Stimulated activated effector memory CD8-positive, alpha-beta T cell treated with anti-CD3 and anti-CD28 coated beads, Interleukin-12 subunit alpha, Interleukin-12 subunit beta, amount 100 ng/mL, for 72 hours (primary cell): ENCODE results near the gene NCOA3.
A peak's percentile ranks its signal among the peaks of the same experiment; 100 is the strongest.
"Not testable (repeated sequence)": the region's sequence is repeated elsewhere in the genome, so short reads cannot be mapped to it uniquely, and the experiment has no call there.

ENCODE experiments used
- ATAC-seq: fragments of 150-1000 bp; cut with Tn5 transposase; 2 replicates; pipeline ENCODE4 v1.10.0; 2021
- DNase-seq, 2 donors: peaks; one replicate each; pipeline ENCODE4 v3.0.0; 2021 to 2022; ENCODE audit warnings: low spot score in 2 of 2
- H3K27ac Mint-ChIP-seq: one replicate; pipeline ENCODE4 v1.8.0; 2022; ENCODE audit warnings: mild to moderate bottlenecking, mixed read lengths
- H3K36me3 Mint-ChIP-seq: one replicate; pipeline ENCODE4 v1.8.0; 2022; ENCODE audit warnings: mild to moderate bottlenecking, mixed read lengths
- H3K4me1 Mint-ChIP-seq: one replicate; pipeline ENCODE4 v1.8.0; 2022; ENCODE audit warnings: mixed read lengths
- H3K4me3 Mint-ChIP-seq: one replicate; pipeline ENCODE4 v1.8.0; 2022; ENCODE audit warnings: mild to moderate bottlenecking, mixed read lengths
- H3K9me3 Mint-ChIP-seq: one replicate; pipeline ENCODE4 v1.8.0; 2022; ENCODE audit warnings: mixed read lengths

Gene NCOA3

DNA sequence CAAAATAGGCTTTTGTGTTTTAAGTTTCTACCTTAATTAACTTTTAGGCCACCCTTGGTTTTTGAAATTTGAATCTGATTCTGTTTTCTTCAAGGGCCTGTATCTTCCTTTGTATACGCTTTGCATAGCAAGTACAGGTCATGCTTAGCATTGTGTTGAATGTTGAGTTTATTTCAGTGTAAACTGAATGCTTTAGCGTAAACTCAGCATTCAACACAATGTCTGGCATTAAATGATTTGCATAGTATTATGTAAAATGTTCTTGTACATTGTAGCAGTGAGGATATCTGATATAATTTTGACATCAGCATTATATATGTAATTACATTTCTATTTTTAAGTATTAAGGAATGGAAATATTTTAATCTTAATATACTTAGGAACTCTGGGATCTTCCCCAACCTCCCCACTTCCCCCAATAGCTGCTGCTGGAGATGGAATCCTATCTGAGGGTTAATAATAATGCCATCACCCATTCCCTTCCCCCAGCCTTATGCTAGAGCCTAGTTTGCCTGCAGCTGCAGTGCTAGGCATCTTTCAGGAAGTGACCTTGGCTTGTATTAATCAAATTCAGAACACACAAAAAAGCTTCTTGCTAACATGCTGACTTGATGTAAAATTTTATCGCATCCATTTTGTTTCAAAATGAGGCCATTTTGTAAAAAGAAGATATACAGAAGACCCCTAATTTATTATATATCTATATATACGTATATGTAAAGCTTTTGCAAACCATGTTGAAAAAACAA lies 73.1 kb downstream of the NCOA3 start:
- ATAC-seq = no peak
- Mint-ChIP-seq H3K9me3 (no peaks in the 10 kb centered on the region), H3K4me3 (no peak overlapping the region), H3K27ac (no peak overlapping the region), H3K36me3 (peaks cover 25% of the 10 kb centered on the region), H3K4me1 (peaks cover 56% of the 10 kb centered on the region)
- no peak for DNase-seq

DNA sequence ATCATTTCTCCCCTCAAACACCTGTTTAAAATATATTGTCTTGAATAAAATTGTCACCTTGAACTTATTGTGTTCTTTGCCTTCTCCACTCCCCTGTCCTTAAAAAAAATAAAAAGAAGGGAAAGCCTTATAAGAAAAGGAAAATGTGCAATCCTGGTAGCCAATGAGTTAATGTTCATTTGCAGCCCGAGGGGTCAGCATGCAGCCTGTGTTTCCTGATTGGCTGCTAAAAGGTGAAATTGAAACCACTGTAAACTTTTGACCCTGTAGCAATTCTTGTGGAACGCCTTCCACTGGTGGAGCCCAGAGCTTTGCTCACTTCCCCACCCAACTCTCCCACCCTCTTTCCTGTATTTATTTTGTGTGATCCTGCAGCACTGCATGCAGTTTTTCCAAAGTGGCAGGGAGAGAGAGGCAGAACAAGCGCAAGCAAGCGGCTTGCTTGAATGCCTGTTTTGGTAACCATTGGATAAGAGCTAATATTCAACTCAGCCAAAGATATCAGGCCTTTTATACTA lies 74.9 kb downstream of the NCOA3 start:
- peaks cover 59% of the 10 kb centered on the region for H3K4me1 Mint-ChIP-seq
- no peak for DNase-seq
- no peaks in the 10 kb centered on the region for H3K9me3 Mint-ChIP-seq
- peak; percentile 44 for ATAC-seq
- peak overlapping the region; percentile 34 for H3K4me3 Mint-ChIP-seq
- H3K36me3 Mint-ChIP-seq = peaks cover 11% of the 10 kb centered on the region
- no peak overlapping the region for H3K27ac Mint-ChIP-seq

DNA sequence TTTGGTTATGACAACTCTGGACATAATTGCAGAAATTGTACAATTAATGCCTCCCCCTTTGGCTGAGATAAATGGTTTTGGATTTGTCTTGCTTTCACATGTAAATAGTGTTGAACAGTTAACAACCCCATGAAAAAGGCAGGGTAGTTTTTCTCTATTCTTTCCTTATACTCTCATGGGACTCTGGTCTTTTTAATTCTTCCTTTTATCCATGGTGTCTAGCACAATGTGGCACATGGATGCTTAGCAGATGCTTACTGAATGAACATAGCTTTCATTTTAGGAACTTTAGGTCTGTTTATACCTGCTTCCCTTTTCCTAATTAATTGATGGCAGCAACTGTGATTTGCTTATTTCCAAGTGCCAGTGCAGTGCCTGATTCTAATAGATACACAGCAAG lies 75.6 kb downstream of the NCOA3 start:
- no peak overlapping the region for H3K4me3 Mint-ChIP-seq
- DNase-seq (no peak), ATAC-seq (no peak)
- H3K9me3 Mint-ChIP-seq = no peaks in the 10 kb centered on the region
- H3K36me3 Mint-ChIP-seq = peaks cover 11% of the 10 kb centered on the region
- H3K4me1 Mint-ChIP-seq = peaks cover 53% of the 10 kb centered on the region
- no peak overlapping the region for H3K27ac Mint-ChIP-seq

DNA sequence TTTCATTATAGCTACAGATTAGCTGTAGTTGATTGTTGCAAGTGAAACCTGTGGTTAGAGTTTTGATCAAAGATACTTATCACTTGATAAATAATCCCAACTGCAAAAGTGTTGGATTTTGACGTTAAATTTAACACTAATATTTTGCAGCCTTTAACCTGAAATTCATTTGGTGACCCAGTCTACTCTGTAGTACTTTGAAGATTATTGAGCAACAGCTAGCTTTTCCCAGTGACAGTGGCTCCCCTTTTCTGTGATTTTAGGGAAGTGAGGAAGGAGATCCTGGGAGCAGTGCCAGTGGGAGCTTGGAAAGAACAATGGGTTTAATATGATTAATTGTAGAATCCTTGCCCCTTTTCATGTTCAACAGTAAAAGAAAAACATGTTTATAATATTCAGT lies 76.9 kb downstream of the NCOA3 start:
- DNase-seq (no peak), ATAC-seq (no peak)
- Mint-ChIP-seq H3K9me3 (no peaks in the 10 kb centered on the region), H3K27ac (no peak overlapping the region), H3K4me1 (peaks cover 42% of the 10 kb centered on the region), H3K4me3 (no peak overlapping the region), H3K36me3 (peaks cover 23% of the 10 kb centered on the region)

DNA sequence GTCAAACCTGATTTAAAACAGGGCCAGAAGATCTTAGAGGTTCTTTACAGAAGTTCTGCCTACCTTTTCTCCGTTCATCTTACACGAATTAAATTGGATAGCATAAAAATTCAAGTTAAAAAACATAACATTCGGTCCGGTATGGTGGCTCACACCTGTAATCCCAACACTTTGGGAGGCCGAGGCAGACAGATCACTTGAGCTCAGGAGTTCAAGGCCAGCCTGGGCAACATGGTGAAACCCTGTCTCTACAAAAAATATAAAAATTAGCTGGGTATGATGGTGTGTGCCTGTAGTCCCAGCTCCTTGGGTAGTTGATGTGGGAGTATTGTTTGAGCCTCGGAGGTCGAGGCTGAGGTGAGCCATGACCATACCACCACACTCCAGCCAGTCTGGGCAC lies 79.0 kb downstream of the NCOA3 start:
- not testable (repeated sequence) for ATAC-seq, H3K9me3 Mint-ChIP-seq, H3K27ac Mint-ChIP-seq, DNase-seq, H3K4me3 Mint-ChIP-seq
- peaks cover 45% of the 10 kb centered on the region for H3K36me3 Mint-ChIP-seq
- peaks cover 41% of the 10 kb centered on the region for H3K4me1 Mint-ChIP-seq

DNA sequence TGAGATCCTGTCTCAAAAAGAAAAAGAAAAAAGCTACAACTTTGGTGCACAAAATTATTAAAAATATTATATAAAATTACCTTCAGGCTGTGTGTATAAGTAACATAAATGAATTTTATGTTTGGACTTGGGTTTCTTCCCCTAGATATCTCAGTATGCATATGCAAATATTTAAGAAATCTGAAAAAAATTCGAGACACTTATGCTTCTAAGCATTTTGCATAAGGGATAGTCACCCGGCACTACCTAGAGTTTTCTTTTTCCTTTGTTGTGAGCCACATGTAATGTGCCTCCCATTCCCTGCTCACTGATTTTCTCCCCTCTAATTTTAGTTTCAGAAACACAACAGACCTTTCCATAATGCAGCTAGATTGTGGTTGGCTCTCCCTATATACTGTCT lies 79.4 kb downstream of the NCOA3 start:
- H3K9me3 Mint-ChIP-seq = no peaks in the 10 kb centered on the region
- no peak overlapping the region for H3K27ac Mint-ChIP-seq
- ATAC-seq (no peak), DNase-seq (no peak)
- no peak overlapping the region for H3K4me3 Mint-ChIP-seq
- H3K36me3 Mint-ChIP-seq = peaks cover 49% of the 10 kb centered on the region
- H3K4me1 Mint-ChIP-seq = peaks cover 38% of the 10 kb centered on the region

DNA sequence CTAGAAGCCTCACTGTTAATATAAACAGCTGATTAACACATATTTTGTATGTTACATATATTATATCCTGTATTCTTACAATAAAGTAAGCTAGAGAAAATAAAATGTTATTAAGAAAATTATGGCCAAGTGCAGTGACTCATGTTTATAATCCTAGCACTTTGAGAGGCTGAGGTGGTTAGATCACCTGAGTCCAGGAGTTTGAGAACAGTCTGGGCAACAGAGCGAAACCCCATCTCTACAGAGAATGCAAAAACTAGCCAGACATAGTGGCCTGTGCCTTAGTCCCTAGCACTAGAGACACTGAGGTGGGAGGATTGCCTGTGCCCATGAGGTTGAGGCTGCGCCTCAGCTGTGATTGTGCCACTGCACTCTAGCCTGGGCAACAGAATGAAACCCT lies 81.9 kb downstream of the NCOA3 start:
- no peak for DNase-seq
- peak overlapping the region; percentile 63 for H3K27ac Mint-ChIP-seq
- no peak for ATAC-seq
- no peak overlapping the region for H3K4me3 Mint-ChIP-seq
- peaks cover 73% of the 10 kb centered on the region for H3K36me3 Mint-ChIP-seq
- H3K9me3 Mint-ChIP-seq = no peaks in the 10 kb centered on the region
- peaks cover 24% of the 10 kb centered on the region for H3K4me1 Mint-ChIP-seq

DNA sequence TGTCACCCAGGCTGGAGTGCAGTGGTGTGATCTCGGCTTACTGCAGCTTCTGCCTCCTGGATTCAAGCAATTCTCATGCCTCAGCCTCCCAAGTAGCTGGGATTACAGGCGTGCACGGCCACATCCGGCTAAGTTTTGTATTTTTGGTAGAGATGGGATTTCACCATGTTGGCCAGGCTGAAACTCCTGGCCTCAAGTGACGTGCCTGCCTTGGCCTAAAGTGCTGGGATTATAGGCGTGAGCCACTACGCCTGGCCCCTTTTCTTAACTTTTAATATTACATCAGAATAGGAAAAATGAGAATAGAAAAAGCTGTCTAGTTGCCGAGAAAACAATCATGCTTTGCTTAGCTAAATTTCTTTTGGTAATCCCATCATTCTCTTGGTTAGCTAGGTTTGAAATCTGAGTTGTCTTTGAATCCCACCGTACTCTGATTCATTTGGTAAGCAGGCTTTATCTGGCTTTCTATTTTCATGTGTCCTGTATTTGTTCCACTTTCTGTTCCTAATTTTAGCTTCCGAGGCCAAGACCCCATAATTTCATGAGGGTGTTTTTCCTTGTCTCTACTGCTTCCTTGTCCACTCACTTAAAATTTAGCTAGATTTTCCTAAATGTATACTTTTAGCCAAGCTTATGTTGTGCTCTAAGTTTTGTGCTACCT lies 83.5 kb downstream of the NCOA3 start:
- no peak overlapping the region for H3K27ac Mint-ChIP-seq
- H3K4me3 Mint-ChIP-seq = no peak overlapping the region
- H3K4me1 Mint-ChIP-seq = peaks cover 10% of the 10 kb centered on the region
- peaks cover 87% of the 10 kb centered on the region for H3K36me3 Mint-ChIP-seq
- ATAC-seq (no peak), DNase-seq (no peak)
- H3K9me3 Mint-ChIP-seq = no peaks in the 10 kb centered on the region

DNA sequence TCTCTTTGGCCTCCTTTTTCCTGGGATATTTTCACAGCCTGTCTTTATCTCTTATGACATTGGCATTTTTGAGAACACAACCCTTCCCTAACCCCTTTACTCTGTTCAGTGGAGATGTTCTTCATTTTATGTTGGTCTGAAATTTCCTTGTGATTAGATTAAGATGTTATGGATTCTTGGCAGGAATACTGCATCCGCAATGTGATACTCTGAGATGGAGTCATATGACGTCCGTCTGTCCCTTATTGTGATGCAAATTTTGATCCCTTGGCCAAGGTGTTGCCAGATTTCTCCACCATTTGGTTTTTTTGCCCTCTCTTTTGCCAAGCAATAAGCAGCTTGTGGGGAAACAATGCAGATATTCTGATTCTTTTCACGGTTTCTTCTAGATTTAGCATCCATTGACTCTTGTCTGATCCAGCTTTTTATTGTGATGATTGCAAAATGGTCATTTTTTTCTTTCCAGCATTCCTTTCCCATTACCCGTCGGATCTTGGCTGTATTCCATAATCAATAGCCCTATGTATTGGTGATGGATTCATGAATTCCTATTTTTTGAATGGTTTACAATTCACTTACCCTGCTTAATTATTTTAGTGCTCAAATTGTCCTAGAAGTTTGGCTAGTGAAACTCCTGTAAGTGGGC lies 85.1 kb downstream of the NCOA3 start:
- Mint-ChIP-seq H3K4me3 (no peak overlapping the region), H3K4me1 (peaks cover 15% of the 10 kb centered on the region), H3K9me3 (no peaks in the 10 kb centered on the region), H3K36me3 (peaks cover 94% of the 10 kb centered on the region), H3K27ac (no peak overlapping the region)
- no peak for DNase-seq
- no peak for ATAC-seq

DNA sequence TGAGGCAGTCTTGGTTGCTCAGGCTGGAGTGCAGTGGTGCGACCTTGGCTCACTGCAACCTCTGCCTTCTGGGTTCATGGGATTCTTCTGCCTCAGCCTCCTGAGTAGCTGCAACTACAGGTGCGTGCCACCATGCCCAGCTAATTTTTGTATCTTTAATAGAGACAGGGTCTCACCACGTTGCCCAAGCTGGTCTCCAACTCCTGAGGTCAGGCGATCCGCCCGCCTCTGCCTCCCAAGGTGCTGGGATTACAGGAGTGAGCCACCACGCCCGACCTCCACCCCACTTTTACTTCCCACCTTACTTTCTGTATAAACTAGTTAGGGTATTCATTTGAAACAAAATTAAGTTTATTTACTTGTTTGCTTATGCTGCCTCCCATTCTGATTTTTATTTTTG lies 86.5 kb downstream of the NCOA3 start:
- H3K4me3 Mint-ChIP-seq = no peak overlapping the region
- H3K27ac Mint-ChIP-seq = no peak overlapping the region
- H3K36me3 Mint-ChIP-seq = peaks cover 88% of the 10 kb centered on the region
- no peaks in the 10 kb centered on the region for H3K9me3 Mint-ChIP-seq
- ATAC-seq (no peak), DNase-seq (no peak)
- H3K4me1 Mint-ChIP-seq = peaks cover 23% of the 10 kb centered on the region

DNA sequence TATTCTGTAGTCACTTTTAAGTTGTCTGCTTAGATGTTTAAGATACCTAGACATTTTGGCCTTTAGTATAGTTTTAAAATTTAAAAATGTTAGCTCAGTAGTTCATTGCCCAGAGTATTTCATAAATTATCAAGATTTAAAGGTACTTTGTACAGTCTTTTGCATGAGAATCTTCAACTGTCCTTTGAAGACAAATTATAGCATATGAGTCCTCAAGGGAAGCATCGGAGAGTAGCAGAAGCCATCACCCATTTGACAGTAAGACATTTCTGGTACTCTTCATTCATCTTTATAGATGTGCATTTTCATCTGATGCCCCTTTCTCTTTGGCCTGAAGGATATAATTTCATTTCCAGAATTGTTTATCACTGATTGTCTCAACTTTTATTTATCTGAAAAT lies 89.5 kb downstream of the NCOA3 start:
- H3K4me3 Mint-ChIP-seq = no peak overlapping the region
- H3K27ac Mint-ChIP-seq = peak overlapping the region; percentile 39
- DNase-seq = no peak
- no peak for ATAC-seq
- H3K36me3 Mint-ChIP-seq = peaks cover 88% of the 10 kb centered on the region
- H3K9me3 Mint-ChIP-seq = no peaks in the 10 kb centered on the region
- peaks cover 13% of the 10 kb centered on the region for H3K4me1 Mint-ChIP-seq

DNA sequence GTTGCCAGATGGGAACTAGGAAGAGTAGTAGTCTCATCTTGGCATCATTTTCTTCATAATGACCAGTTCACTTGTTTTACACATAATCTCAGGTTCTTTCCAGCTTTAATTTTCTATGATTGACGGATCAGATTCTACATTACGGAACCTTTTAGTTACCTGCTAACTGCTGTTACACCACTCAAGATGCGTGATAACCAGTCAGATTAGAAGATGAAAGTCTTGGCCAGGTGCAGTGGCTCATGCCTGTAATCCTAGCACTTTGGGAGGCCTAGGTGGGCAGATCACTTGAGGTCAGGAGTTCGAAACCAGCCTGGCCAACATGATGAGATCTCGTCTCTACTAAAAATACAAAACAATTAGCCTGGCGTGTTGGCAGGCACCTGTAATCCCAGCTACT lies 92.5 kb downstream of the NCOA3 start:
- ATAC-seq = no peak
- no peak for DNase-seq
- H3K36me3 Mint-ChIP-seq = peaks cover 87% of the 10 kb centered on the region
- no peak overlapping the region for H3K27ac Mint-ChIP-seq
- H3K9me3 Mint-ChIP-seq = no peaks in the 10 kb centered on the region
- no peak overlapping the region for H3K4me3 Mint-ChIP-seq
- peaks cover 13% of the 10 kb centered on the region for H3K4me1 Mint-ChIP-seq

DNA sequence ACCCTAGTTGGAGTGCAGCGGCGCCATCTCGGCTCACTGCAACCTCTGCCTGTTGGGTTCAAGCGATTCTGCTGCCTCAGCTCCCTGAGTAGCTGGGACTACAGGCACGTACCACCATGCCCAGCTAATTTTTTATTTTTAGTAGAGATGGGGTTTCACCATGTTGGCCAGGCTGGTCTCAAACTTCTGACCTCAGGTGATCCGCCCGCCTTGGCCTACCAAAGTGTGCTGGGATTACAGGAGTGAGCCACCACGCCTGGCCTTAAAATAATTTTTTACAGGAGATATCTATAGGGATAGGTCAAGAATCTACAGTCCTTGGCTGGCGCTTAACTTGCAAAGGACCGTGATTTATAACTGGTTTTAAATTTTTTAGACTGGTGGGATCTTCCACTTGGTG lies 93.5 kb downstream of the NCOA3 start:
- DNase-seq, H3K4me3 Mint-ChIP-seq, ATAC-seq, H3K9me3 Mint-ChIP-seq: not testable (repeated sequence)
- Mint-ChIP-seq H3K36me3 (peaks cover 89% of the 10 kb centered on the region), H3K27ac (peak overlapping the region; percentile 43), H3K4me1 (peaks cover 19% of the 10 kb centered on the region)

DNA sequence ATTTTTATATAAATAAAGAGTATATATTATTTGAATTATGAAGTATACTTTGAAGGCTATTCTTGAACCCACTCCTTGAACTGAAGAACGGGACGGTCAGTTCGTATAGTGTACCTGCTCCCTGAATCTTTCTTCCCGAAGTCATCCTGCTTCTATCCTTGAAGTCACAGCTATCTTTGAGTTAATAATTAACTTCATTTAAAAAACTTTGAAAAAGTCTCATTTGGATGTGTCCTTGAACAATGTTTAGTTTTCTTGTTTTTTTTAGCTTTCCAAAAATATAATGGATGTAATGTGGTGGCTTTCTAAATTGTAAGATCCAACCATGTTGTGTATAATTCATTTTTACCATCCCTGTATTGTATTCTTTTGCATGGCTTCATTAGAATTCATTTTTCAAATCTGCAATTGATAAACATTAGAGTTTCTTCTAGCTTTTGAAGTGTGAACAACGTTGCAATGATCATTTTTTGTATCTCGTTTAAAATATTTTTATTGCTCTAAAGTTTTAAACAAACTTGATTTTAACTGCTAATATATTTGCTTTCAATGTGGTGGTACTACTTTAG lies 94.4 kb downstream of the NCOA3 start:
- no peaks in the 10 kb centered on the region for H3K9me3 Mint-ChIP-seq
- peaks cover 87% of the 10 kb centered on the region for H3K36me3 Mint-ChIP-seq
- H3K4me3 Mint-ChIP-seq = no peak overlapping the region
- H3K27ac Mint-ChIP-seq = no peak overlapping the region
- peaks cover 19% of the 10 kb centered on the region for H3K4me1 Mint-ChIP-seq
- ATAC-seq (no peak), DNase-seq (no peak)

DNA sequence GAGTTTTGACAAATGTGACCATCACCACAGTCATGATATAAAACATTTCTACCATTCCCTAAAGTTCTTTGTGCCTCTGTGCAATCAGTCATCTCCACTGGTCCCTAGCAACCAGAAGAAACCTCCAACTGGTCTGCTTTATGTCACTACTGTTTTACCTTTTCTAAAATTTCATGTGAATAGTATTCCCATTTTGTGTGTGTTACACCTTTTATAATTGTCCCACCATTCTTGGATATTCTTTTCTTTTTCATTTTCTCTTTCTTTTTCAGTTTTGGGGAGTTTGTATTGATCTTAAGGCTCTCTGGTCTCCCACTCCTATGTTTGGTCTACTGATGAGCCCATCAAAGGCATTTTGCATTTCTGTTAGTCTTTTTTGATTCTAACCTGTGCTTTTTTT lies 95.4 kb downstream of the NCOA3 start:
- H3K36me3 Mint-ChIP-seq = peaks cover 77% of the 10 kb centered on the region
- no peak overlapping the region for H3K27ac Mint-ChIP-seq
- H3K4me3 Mint-ChIP-seq = no peak overlapping the region
- DNase-seq (no peak), ATAC-seq (no peak)
- H3K4me1 Mint-ChIP-seq = peaks cover 11% of the 10 kb centered on the region
- H3K9me3 Mint-ChIP-seq = no peaks in the 10 kb centered on the region
